HG02884 (cell line): Measurements from ENCODE around the gene NCOA5.

Experiments
- ATAC-seq: cut with Tn5 transposase; IDR thresholded peaks from one replicate; pipeline ENCODE4 v1.9.1; 2021; ENCODE audit warnings: mild to moderate bottlenecking, moderate library complexity; ENCODE audit not compliant: unreplicated experiment

The NCOA5 gene

DNA sequence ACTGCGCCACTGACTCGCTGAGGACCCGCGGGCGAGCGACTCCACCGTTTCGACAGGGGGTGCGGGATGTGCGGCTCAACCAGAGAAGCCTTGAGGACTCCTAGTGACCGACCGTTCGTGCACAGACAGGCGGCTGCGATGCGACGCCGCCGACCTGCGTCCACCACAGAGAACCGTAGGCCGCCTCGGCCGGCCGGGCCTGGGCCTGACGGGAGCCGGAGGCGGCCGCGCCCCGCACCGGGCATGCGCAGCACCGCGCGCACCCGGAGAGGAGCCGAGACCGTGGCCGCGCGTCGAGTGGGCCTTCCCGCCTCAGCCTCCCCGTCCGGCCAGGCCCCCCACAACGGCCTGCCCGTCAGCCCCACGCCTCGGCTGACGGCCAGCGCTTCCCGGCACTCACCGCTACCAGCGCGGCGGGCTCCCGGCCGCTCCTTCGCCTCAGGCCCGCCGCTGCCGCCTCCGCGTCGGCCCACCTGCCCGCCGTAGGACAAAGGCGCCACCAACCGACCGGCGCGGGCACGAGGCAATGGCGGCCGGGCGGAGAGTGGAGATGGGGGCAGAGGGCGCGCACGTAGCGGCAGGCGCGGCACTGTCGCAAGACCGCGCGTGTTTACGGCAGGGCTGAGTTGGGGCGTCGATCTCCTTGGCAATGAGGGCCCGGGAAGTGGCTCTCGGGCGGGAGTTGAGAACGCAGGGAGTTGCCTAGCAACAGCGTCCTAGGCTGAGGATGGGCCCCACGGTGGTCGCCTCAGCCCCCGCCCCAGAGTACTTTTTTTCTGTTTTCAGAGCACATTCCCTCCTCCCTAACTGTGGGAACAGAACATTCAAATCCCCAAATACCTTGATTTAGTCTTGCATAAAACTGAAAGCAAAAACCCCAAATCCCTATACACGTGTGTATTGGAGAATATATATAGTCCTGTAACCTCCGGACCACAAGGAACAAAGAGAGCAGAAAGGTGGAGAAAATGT lies at the start of gene NCOA5:
NCOA5 (minus strand) TSS at position 546 of the 972 bp plus-strand sequence. CDS start 10,538 bp downstream, outside the sequence.
- peak; percentile 59 for ATAC-seq

DNA sequence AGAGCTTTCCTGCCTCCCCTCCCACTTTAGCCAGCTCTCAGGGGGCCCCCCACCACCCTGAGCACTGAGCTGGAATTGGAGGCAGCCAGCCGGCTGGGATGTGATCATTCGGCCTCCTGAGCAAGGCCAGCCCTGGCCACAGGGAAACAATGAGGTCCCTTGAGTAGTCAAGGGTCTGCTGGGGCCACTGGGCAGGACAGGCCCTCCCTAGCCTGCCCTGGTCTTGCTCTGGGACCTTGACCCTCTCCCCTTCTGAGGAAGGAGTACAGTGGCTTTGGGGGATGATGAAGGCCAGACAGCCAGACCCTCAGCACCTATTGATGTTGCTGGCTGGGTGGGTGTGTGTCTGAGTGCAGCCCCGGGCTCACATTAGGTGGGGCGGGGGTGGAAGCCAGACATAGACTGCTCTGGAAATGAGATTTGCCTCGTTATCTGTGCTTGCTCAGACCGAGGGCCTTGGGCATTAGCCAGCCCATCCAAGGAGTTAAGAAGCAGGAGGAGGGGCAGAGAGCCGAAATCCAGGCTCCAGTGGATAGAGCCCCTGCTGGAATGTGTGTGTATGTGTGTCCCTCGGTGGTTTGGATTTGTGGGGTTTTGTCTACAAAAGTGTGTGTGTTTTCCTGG lies 49.6 kb upstream of the NCOA5 start:
- no peak for ATAC-seq

DNA sequence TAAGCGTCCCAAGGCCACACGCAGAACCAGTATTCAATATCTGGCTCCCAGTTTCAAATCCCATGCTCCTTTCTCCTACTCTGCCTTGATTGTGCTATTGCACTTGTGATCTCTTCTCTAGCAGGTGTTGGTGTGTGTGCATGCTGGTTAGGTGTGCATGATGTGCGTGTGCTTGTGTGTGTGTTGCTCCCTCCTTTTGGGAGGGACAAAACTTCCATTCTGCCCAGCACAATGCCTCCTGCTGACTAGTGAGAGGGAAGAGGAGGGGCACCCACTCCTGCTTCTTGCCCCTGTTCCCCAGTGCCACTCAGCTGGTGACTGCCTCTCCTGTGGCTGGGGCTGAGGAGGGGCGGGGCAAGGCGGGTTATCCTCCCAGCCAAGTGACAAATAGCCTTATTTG lies 48.1 kb upstream of the NCOA5 start:
- no peak for ATAC-seq

DNA sequence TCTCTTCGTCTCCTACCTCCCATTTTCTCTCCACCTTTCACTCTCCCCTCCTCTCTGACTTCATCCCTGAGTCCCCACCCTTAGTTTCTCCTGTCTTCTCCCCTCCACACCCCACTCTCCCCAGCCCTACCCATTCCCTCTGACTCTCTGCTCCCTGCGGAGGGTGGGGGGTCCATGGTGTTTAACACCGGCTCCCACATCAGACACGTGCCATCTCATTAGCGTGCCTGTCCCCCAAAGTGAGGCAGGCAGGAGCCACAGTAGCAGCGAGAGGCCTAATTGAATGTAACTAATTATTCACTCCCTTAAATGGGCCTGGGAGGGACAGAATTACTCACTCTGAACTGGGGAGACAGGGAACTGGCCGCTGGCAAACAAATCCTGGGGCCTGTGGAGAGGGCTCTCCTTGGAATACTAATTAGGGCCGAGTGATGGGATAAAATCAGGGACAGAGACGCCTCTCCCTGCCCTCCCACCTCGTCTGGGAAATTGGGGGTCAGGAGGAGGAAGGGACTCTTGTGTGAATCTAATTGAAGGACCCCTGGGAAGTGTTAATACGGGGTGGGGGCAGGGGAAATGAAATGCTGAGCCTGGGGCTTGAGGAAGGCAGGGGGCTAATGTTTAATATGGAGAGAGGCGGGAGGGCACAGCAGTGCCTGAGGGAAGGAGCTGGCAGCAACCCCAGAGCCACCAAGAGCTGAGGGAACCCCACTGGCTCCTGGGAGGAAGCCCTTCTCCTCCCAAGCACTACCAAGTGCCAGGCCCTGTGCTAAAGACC lies 46.3 kb upstream of the NCOA5 start:
- ATAC-seq, result no peak

DNA sequence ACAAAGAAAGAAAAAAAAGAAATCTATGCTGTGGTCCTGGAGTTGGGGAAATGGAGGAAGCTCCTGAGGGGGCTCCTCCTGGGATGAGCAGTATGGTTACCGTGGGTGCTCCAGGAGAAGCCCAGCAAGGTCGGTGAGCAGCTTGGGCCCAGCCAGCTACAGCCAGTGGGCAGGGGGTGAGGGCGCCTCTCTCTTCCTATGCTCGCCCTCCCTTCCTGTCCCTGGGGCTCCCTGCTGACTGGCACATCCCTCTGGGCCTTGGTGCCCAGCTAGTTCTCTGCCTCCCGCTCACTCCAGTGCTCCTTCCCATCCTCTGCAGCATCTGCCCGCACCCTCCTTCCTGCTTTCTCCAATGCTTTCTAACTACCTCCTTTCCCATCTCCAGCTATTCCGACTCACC lies 45.0 kb upstream of the NCOA5 start:
- ATAC-seq, result no peak

DNA sequence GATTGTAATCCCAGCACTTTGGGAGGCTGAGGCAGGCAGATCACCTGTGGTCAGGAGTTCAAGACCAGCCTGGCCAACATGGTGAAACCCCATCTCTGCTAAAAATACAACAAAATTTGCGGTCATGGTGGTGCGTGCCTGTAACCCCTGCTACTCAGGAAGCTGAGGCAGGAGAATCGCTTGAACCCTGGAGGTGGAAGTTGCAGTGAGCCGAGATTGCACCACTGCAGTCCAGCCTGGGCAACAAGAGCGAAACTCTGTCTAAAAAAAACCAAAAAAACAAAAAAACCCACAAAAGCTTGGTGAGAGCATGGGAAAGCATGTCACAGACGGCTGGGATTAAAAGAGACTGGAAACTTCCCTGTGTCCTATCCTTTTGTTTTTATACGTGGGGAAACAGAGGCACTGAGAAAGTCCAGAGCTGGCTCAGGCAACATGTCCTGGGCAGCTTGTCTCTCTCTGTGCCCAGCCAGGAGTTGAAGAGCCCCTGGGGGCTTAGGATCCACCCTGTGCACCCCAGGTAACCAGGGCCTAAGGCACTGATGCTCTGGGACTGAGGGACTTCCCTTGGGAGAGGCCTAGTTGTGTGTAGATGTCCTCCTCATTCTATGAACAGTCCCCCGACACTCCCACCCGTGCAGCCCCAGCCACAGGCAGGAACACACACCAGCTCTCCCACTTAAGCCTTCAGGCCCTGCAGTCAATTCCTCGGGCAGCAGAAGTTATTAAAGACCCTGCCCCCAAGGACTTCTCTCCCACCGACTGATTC lies 44.3 kb upstream of the NCOA5 start:
- ATAC-seq, result no peak

DNA sequence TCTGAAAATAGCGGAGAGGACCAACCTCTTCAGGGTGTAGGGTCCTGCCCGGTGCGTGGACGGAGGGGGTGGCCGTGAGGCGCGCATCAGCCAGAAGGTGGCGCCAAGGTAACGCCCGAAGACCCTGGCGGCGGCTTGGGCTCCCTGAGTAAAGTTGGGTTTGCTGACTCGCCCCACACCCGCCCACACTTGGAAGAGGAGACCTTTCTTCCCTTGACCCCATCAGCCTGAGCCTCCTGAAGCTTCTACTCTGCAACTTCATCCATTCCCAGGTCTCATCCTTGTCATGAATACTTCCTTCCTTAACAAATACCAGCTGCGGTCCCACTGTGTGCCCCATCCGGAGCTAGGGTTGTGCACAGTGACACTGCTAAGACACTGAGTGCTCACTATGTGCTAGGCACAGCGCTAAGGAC lies 43.0 kb upstream of the NCOA5 start:
- ATAC-seq, result peak; percentile 51

DNA sequence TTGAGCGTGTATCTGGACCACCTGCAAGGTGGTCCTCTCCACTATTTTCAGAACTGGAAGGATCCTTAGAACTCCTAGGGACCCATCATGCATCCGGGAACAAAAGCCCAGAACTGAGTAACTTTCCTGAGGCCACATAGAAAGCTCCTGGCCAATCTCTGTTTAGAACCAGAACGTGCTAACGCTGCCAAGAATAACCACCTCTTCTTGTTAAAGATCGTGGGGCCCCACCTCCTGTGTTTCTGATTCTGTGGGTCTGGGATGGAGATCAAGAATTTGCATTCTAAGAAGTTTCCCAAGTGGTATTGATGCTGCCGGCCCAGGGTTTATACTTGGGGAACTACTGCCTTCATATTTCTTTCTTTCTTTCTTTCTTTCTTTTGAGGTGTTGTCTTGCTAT lies 41.6 kb upstream of the NCOA5 start:
- no peak for ATAC-seq

DNA sequence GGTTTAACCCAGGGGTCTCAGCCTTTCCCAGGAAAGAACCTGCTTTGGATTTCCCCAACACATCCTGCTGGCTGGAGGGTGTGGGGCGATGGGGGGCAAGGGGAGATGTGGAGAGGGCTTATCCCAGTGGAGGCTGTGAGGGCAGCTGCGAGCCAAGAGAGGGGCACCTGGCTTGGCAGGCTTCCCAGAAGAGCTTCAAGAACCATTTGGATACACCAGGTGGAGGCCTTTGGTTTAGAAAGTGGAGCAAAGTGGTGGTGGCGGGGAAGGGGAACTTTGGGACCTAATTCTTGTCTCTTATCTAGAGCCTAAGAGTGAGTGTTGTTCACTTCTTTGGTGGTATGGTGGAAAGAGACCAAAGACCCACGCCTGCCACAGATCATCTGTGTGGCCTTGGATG lies 40.8 kb upstream of the NCOA5 start:
- ATAC-seq, result no peak

DNA sequence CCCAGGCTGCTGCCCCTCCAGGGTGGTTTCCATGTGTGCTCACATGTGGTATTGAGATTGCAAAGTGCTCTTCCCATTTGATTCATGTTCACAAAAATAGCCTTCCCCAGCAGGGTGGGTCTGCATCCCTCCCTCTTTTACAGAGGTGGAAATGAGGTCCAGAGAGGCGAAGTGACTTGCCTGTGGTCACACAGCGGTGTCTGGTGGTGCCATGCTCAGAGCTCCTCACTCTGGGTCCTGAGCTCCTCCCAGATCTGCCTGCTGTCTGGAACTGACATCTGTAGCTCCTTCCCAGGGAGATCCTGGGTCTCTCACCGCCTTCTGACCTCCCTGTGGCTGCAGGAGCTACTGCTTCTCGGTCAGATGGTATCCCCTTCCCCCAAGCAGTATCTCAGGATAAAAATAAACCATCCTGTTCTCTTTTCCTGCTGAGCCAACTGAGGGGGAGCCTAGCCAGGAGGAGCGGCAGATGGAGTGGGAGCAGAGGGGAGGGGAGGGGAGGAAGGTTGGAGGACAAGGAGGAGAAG lies 40.3 kb upstream of the NCOA5 start:
- ATAC-seq, result no peak

DNA sequence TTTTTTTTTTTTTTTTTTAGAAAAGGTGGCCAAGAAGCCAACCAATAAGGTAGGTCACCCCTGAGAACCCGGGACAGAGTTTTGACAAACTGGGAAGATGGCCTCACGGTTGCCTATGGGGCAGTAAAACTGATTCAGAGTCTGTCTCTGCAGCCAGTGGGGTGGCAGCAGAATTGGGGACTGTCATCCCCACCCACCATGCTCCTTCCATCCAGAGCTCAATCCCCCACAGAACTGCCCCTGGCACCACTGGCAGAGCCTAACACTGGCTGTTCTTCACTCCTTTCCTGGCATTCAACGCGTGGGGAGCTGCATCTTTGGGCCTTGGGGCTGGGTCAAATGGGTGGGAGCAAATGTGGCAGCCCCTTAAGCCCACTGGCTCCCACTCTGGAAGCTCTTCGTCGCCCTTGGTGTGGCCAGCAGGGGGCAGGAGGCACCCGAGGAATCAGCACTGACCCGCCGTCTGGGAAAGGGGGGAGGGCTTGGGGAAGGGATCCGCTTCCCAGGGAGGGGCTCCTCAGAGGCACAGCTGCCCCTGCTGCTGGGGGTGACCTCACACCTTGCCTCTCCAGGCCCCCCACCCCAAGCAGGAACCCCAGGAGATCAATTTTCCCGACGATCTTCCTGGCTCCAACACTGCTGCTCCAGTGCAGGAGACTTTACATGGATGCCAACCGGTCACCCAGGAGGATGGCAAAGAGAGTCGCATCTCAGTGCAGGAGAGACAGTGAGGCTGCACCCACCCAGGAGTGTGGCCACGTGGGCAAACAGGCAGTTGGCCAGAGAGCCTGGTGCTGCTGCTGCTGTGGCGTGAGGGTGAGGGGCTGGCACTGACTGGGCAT lies 38.8 kb upstream of the NCOA5 start:
- no peak for ATAC-seq

DNA sequence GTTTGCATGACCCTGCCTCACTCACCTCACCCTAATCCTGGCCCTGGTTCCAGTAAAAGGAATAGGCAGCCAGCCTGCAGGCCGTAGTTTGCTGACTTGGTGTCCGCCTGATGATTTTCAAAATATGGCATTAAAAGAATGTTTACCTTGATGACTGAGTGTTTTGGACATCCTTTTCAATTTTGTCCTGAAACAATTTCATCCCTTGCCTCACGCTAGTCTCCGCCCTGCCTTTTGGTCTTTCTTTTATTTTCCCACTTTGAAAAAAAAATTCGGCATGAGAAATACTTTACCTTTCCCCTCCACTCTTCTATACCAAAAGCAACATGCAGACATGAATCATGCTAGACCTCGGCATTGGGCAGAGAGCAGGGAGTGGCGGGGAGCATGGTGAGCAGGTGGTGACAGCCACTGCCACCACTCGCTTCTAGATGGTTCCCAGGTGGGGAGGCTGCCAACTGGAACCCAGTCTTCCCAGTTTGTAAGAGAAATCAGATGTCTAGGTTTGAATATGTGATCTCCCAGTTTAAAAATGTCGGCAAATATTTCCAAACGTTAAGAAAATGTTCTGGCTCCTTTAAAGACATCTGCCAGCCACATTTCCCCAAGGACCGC lies 37.7 kb upstream of the NCOA5 start:
- ATAC-seq, result no peak

DNA sequence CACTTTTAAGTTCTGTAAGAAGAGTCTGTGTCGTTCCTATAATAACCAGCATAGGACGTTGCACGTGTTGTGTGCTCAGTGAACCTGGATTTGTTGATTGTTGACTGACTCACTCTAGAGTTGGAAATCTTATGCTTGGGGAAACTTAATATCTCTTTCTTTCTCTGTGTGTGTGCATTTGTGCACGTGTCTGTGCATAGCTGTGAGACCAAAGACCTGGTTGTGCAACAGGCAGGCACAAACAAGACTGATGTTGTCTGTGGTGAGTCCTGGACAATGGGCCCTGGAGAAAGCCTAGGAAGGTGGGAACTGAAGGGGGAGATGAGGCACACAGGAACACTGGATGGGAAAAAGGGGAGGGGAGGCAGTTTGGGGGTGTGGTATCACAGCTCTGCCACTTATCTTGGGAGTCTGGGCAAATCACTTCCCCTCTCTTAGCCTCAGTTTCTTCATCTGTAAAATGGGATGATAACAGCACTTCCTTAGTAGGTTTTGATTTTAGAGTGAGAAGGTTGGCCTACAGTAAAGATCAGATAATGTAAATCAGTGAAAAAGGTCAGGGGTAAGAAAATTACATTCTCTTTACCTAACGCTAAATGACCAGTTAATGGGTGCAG lies 36.8 kb upstream of the NCOA5 start:
- no peak for ATAC-seq

DNA sequence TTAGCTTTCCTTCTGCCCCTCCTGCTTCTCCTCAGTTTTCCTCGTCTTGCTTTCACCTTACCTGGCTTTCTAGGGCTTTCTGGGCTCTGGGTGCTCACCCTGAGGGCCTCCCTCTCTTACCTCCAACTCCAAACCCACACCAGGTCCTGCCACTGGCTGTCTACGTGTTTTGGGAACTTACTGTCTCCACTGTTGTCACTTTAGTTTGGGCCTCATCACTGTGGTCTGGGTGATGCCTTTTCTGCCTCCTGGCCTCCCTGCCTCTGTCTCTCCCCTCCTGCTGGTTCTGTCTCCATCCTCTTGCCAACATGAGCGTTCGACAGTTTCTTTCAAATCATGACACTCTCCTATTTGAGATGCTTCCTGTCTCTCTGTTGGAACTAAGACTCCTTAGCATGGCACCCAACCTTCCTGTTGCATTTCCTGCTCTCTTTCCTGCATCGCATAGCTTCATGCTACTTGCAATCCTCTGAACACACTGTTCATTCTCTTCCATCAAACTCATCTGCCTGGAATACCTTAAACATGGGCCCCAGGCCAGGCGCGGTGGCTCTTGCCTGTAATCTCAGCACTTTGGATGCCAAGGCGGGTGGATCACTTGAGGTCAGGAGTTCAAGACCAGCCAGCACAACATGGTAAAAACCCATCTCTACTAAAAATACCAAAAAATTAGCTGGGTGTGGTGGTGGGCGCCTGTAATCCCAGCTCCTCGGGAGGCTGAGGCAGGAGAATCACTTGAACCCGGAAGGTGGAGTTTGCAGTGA lies 33.9 kb upstream of the NCOA5 start:
- ATAC-seq, result no peak

DNA sequence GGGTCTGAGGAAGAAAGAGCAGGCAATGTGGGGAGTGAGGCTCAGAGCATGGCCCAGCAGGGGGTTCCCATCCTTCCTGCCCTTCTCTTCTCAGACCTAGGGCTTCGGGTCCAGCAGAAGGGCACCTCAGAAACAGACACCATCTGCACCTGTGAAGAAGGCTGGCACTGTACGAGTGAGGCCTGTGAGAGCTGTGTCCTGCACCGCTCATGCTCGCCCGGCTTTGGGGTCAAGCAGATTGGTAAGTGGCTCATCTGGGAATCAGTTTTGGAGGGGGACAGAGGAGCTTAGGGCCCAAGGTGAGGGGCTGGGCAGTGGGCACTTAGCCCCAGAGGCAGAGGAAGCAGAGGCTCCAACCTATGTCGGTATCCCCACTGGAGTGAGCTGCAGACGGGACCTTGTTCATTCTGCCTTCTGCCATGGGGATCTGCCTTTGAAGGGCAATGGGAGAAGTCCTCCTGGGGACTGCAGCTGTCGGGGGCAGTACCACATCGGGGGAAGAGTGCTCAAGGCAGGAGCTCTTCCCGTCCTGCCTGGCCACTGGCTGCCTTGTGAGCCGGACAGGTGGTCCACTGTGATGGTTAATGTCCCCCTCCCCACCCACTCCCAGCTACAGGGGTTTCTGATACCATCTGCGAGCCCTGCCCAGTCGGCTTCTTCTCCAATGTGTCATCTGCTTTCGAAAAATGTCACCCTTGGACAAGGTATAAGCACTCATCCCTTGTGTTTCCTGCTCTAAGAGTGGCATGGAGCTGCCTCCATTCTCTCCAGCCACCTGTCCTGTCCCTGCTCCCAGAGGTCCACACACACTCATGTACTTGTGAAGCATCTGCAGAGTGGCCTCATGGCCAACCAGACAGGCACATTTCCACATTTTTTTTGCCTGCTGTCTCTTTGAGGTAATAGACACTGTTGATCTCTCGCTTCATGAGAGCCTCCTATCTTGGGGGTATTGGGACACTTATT lies 33.0 kb upstream of the NCOA5 start:
- no peak for ATAC-seq

DNA sequence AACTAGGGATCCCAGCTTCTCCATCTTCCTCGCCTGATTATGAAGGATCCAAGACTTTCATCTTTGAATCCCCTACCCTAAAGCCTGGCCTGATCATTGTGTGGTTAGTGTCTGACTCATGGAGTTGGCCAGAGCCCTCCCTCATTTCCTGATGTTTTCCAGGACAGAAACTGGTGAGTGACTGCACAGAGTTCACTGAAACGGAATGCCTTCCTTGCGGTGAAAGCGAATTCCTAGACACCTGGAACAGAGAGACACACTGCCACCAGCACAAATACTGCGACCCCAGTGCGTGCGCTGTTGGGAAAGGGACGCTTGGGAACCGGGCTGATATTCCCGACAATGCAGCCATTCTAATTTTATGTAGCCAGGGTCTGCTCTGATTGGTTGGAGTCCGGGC lies 32.3 kb upstream of the NCOA5 start:
- ATAC-seq, result no peak
